ENCODE results near the gene MSANTD1.

- TF ChIP-seq EZH2 (IDR thresholded peaks at IDR 0.05; ENCODE audit: low read length, unreplicated experiment) (no peak), CTCF (conservative IDR thresholded peaks at IDR 0.05; ENCODE audit: low read depth, low read length) (no peak)
Observed at GRCh38 chr4:3252480-3252828, 3.5 kb downstream of the MSANTD1 start.

Data from PC-3 (cell line).